ACC112 (cell line): Measurements from ENCODE around the gene SMS.

ENCODE experiments used
- H2AFZ ChIP-seq: fragments of 200-600 bp; sonication (generic); one replicate; pipeline ENCODE4 v1.6.0; 2017; ENCODE audit warnings: antibody characterized with exemption, low read length; ENCODE audit not compliant: unreplicated experiment
- H3K27ac ChIP-seq: fragments of 200-600 bp; sonication (generic); 2 replicates; pipeline ENCODE4 v1.5.1; 2014; ENCODE audit warnings: low read depth, mild to moderate bottlenecking, antibody characterized with exemption, low read length, moderate library complexity
- H3K27me3 ChIP-seq: fragments of 200-600 bp; sonication (generic); 2 replicates; pipeline ENCODE4 v1.6.1; 2014; ENCODE audit warnings: mild to moderate bottlenecking, antibody characterized with exemption, low read length, moderate library complexity, mixed read lengths; ENCODE audit not compliant: insufficient read depth
- H3K36me3 ChIP-seq: fragments of 200-600 bp; sonication (generic); 2 replicates; pipeline ENCODE4 v1.6.1; 2016; ENCODE audit warnings: mild to moderate bottlenecking, antibody characterized with exemption, low read length, moderate library complexity, mixed read lengths; ENCODE audit not compliant: insufficient read depth
- H3K4me1 ChIP-seq: fragments of 200-600 bp; sonication (generic); one replicate; pipeline ENCODE4 v1.6.1; 2016; ENCODE audit warnings: low read length, mixed read lengths; ENCODE audit not compliant: insufficient read depth, unreplicated experiment, control insufficient read depth
- H3K4me3 ChIP-seq: fragments of 200-600 bp; sonication (generic); 2 replicates; pipeline ENCODE4 v1.5.1; 2014; ENCODE audit warnings: mild to moderate bottlenecking, low read depth, low read length
- H3K79me2 ChIP-seq: fragments of 200-600 bp; sonication (generic); one replicate; pipeline ENCODE4 v1.6.0; 2016; ENCODE audit warnings: low read length; ENCODE audit not compliant: control insufficient read depth, unreplicated experiment, insufficient read depth

SMS gene

GRCh38 chrX:22012051-22012450, 71.5 kb downstream of the SMS start:
- Histone ChIP-seq H3K27ac (no peak overlapping the region), H3K4me3 (no peak overlapping the region)

GRCh38 chrX:22012931-22013330, 72.4 kb downstream of the SMS start:
- H3K4me3 ChIP-seq, result no peak overlapping the region
- no peaks in the 10 kb centered on the region for H3K4me1 ChIP-seq
- no peaks in the 10 kb centered on the region for H3K27me3 ChIP-seq
- no peaks in the 10 kb centered on the region for H3K79me2 ChIP-seq
- H2AFZ ChIP-seq, result no peak overlapping the region
- H3K36me3 ChIP-seq, result no peaks in the 10 kb centered on the region
- H3K27ac ChIP-seq, result no peak overlapping the region

More at GRCh38 chrX:22012051-22012450, 71.5 kb downstream of the SMS start:
- no peaks in the 10 kb centered on the region for H3K36me3 ChIP-seq
- H3K4me1 ChIP-seq, result no peaks in the 10 kb centered on the region
- H2AFZ ChIP-seq, result no peak overlapping the region
- H3K27me3 ChIP-seq, result no peaks in the 10 kb centered on the region
- no peaks in the 10 kb centered on the region for H3K79me2 ChIP-seq

GRCh38 chrX:22015139-22015750, 74.7 kb downstream of the SMS start:
- Histone ChIP-seq H3K27ac (no peak overlapping the region), H3K4me3 (no peak overlapping the region), H3K79me2 (no peaks in the 10 kb centered on the region), H3K27me3 (no peaks in the 10 kb centered on the region), H3K36me3 (no peaks in the 10 kb centered on the region), H2AFZ (no peak overlapping the region), H3K4me1 (no peaks in the 10 kb centered on the region)

GRCh38 chrX:22021751-22022324, 81.3 kb downstream of the SMS start:
- H3K27me3 ChIP-seq, result no peaks in the 10 kb centered on the region
- H3K4me1 ChIP-seq, result no peaks in the 10 kb centered on the region
- no peak overlapping the region for H3K4me3 ChIP-seq
- H3K36me3 ChIP-seq, result no peaks in the 10 kb centered on the region
- H3K27ac ChIP-seq, result no peak overlapping the region
- no peak overlapping the region for H2AFZ ChIP-seq
- H3K79me2 ChIP-seq, result no peaks in the 10 kb centered on the region

- Histone ChIP-seq H3K27ac (no peak overlapping the region), H2AFZ (no peak overlapping the region), H3K4me3 (no peak overlapping the region), H3K4me1 (no peaks in the 10 kb centered on the region), H3K36me3 (no peaks in the 10 kb centered on the region), H3K27me3 (no peaks in the 10 kb centered on the region), H3K79me2 (no peaks in the 10 kb centered on the region)
Observed at GRCh38 chrX:22024577-22024976, 84.1 kb downstream of the SMS start.

- no peaks in the 10 kb centered on the region for H3K4me1 ChIP-seq
Observed at GRCh38 chrX:22025751-22026150, 85.2 kb downstream of the SMS start.

GRCh38 chrX:22026731-22027130, 86.2 kb downstream of the SMS start:
- Histone ChIP-seq H3K79me2 (no peaks in the 10 kb centered on the region), H3K4me3 (no peak overlapping the region), H3K27ac (no peak overlapping the region), H3K4me1 (no peaks in the 10 kb centered on the region), H3K36me3 (no peaks in the 10 kb centered on the region), H3K27me3 (no peaks in the 10 kb centered on the region), H2AFZ (no peak overlapping the region)

More at GRCh38 chrX:22025751-22026150, 85.2 kb downstream of the SMS start:
- Histone ChIP-seq H3K36me3 (no peaks in the 10 kb centered on the region), H3K27me3 (no peaks in the 10 kb centered on the region), H3K79me2 (no peaks in the 10 kb centered on the region), H3K4me3 (no peak overlapping the region), H2AFZ (no peak overlapping the region), H3K27ac (no peak overlapping the region)

- H3K36me3 ChIP-seq, result no peaks in the 10 kb centered on the region
- H3K79me2 ChIP-seq, result no peaks in the 10 kb centered on the region
- H2AFZ ChIP-seq, result no peak within 1 kb of the TSS
- H3K27ac ChIP-seq, result no peak within 1 kb of the TSS
- no peak within 1 kb of the TSS for H3K4me3 ChIP-seq
- no peaks in the 10 kb centered on the region for H3K27me3 ChIP-seq
- no peaks in the 10 kb centered on the region for H3K4me1 ChIP-seq
Observed at GRCh38 chrX:22032084-22032483, 91.6 kb downstream of the SMS start, which contains the start of gene PHEX. TSS of gene PHEX (plus strand) at chrX:22032325. CDS start at chrX:22033006, 681 bp downstream.

GRCh38 chrX:22032506-22032905, 92.0 kb downstream of the SMS start:
- no peaks in the 10 kb centered on the region for H3K36me3 ChIP-seq
- no peaks in the 10 kb centered on the region for H3K79me2 ChIP-seq
- no peaks in the 10 kb centered on the region for H3K4me1 ChIP-seq
- H3K4me3 ChIP-seq, result no peak overlapping the region
- no peak overlapping the region for H2AFZ ChIP-seq
- H3K27me3 ChIP-seq, result no peaks in the 10 kb centered on the region
- no peak overlapping the region for H3K27ac ChIP-seq

GRCh38 chrX:22033818-22034217, 93.3 kb downstream of the SMS start:
- Histone ChIP-seq H3K27ac (no peak overlapping the region), H3K36me3 (no peaks in the 10 kb centered on the region), H2AFZ (no peak overlapping the region), H3K4me3 (no peak overlapping the region), H3K4me1 (no peaks in the 10 kb centered on the region), H3K27me3 (no peaks in the 10 kb centered on the region), H3K79me2 (no peaks in the 10 kb centered on the region)

GRCh38 chrX:22035236-22035635, 94.7 kb downstream of the SMS start:
- Histone ChIP-seq H3K27ac (no peak overlapping the region), H2AFZ (no peak overlapping the region), H3K27me3 (no peaks in the 10 kb centered on the region), H3K4me1 (no peaks in the 10 kb centered on the region), H3K4me3 (no peak overlapping the region), H3K36me3 (no peaks in the 10 kb centered on the region), H3K79me2 (no peaks in the 10 kb centered on the region)
